Germinal center (tissue), 1 donor: ENCODE results near the gene TUT4.

Experiments
- DNase-seq: peaks from one replicate; pipeline ENCODE4 v3.0.0; 2012; ENCODE audit warnings: mixed read lengths, low spot score

The TUT4 gene

DNA sequence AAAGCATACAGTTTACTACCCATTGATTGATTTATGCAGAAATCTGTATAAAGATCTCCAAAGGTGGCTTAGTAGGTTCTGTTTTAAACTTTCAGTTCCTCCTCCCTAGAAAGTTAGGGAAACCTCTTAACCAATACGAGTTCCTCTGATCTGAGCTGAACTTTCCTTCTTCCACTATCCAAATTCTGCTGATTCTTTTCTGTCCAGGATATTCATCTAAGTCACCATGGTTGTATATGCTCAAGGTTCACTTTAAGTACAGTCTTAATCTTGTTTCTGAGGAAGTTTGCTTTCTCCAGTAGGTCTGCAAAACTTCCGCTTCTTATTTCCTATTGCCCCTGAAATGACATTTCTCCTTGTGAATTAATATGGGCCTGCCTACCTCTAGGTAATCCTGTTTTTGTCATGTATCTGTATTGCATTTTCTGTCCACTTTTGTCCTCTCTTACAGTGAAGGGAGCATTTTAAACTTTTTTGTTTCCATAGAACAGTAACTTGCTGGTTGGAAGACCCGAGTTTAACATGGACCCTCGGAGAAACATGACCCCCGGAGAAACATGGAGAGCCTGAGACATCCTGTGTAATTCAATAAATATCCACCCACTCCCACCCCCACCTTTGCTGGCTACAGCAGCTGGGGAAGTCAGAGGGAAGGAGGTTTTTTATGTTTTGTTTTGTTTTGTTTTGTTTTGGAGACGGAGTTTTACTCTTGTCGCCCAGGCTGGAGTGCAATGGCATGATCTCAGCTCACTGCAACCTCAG, 16.7 kb upstream of the TUT4 start:
- DNase-seq: no peak

DNA sequence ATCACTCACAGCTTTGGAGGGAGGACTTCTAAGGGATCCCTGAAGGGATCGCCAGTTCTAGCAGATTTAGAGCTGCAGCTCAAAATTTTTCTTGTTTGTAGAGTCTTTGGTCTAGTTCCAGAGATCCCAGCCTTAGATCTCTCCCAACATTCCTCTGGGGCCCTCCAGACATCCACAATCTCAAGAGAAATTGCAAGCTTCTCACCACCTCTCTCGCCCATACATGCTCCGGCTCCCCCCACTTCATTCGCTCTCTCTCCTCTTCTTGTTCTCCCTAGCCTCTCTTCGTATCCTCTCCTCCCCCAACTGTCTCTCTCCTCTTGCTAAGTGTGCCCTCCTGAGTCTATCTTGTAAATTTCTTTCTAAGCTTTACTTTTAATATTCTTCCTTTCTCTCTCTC, 15.1 kb upstream of the TUT4 start:
- no peak for DNase-seq

DNA sequence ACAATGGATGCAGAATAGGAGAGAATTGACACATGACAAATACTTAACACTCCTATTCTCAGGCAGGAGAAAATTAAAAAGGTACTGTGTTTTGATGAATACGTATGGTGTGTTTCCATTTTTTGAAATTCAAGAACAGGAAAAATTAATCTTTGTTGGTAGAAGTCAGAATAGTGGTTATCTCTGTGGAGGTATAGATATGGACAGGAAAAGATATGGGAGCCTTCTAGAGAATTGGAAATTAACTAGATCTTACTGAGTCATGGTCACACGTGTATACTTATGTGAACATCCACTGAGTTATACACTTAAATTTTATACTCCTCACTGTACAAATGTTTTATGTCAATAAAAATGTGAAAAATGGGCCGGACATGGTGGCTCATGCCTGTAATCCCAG, 9.9 kb upstream of the TUT4 start:
- no peak for DNase-seq

DNA sequence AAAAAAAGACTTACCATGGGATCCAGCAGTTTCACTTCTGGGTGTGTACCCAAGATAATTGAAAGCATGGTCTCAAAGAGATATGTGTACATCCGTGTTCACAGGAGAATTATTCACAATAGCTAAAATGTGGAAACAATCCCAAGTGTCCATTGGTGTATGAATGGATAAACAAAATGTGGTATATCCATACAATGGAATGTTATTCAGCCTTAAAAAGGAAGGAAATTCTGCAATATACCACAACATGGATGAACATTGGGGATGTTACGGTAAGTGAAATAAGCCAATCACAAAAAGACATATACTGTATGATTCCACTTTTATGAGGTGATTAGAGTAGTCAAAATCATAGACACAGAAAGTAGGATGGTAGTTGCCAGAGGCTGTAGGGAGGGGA, 7.0 kb upstream of the TUT4 start:
- no peak for DNase-seq

DNA sequence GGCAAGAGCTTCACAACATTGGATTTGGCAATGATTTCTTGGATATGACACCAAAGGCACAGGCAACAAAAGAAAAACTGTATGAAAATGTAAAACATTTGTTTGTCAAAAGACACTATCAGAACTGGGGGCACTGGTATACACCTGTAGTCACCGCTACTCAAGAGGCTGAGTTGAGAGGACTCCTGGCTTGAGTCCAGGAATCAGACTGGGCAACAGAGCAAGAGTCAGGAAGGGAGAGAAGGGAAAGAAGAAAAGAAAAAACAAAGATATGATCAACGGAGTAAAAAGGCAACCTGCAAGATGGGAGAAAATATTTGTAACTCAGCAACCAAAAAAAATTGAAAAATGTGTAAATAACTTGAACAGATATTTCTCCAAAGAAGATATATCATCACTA, 6.0 kb upstream of the TUT4 start:
- DNase-seq: no peak

DNA sequence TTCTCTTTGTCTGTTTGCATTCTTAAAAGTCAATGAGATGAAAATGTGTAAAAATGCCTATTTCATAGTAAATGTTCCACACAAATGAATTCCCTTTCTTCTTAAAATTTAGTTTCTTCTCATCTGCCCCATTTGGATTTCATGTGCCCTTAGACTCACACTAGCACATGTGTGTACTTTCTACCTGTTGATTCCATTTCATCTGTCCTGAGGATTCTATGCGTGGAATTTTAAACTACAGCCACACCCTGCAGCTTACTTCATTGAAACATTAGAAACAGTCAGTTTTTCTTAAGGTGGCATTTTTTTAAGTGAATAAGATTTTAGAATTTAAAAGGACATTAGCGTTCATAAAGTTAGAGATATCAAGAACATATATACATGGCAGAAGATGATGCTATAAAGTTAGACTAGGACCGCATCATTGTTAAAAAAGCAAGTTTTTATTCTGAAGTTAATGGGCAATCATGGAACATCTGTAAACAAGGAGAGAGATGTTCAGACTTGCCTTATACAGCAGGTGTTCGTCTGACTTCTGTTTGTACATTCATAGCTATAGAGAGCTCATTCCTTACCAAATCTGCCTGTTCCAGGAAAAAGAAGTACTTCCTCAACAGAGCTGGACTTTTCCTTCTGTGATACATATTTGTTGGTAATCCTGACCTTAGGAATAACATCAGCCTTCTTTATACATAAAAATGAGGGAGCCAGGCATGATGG, 3.9 kb upstream of the TUT4 start:
- DNase-seq: no peak

DNA sequence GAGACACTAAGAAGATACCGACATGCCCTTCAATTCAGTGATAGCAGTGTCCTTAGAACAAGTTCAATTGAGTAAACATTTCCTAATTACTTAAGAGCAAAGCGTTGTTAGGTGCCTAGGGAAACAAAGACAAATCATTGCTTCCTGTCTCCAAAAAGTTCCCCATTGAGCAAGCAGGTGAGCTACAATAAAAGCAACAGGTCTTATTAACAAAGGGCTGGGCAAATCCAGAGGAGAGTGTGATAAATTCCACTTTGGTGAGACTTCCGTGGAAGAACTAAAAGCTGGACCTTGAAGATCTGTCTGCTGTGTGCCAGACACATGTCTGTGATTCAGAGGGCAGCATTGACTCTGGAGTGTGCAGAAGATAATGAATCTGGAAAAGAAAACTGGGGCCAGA, 1.9 kb upstream of the TUT4 start:
- no peak for DNase-seq

DNA sequence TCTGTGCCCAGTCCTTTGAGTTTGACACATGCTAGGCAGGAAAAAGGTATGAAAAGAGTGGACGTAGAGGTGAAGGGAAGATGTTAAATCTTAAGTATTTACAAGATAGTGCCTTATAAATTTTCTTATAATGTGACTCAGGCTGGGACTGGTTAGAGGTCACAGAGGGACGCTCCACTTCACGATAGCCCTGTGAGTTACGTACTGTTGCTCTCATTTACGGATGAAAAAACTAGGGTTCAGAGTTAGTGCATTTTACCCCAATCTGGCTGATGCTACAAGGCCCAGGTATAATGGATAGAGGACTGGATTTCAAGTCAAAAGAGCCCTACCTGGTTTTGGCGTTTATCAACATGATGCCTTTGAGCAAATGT, 1.4 kb upstream of the TUT4 start:
- no peak for DNase-seq

DNA sequence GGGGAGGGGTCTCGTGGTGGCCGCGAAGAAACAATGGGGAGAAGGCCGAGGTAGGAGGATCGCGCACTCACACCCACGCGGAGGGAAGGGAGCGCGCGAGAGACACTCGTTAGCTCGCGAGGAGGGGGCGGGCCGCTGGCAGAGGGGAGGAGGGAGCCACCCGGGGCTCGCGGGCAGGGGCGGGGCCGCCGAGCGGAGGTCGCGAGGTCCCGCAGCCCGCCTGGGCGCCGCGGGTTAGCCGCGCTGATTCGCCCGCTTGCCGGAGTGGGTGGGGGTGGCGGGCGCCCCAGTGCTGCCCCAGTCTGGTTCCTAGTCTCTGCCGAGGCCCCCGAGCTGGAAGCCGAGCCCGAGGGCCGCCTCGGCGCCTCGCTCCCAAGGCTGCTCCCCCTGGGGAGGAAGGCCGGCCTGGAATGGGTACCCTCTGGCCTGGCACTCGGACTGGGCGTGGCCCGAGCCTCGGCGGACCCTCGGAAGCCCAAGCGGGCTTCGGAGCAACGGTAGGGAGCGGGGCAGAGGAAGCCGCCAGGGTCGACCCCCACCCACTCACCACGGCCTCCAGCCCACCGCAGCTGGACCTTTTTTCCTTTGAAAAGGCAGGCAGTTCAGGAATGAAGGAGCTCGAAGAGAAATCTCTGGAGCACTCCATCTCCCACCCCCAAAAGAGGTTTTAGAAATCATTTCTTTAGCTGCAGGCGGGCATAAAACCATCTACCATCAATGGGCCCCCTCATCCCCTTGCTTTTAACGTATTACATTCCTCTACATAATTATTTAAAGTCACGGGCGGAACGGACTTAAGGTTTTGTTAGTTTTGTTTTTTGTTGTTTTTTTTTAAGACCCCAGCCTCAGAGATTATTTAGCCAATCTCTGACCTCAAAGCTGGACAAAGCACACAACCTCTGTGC, 722 bp upstream of the TUT4 start:
- DNase-seq: peak; percentile 89

DNA sequence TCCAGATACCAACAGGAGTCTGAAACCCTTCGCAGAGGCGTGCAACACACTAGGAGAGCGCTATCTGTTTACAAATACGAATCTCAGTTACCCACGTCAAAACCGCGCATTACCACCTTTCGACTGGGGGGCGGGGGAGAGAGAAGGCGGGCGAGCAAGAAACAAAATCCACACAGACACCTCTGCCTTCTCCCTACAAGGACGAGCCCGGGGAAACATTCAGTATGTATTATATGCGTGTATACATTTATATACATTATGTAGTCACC, 722 bp downstream of the TUT4 start:
- DNase-seq: peak; percentile 47

DNA sequence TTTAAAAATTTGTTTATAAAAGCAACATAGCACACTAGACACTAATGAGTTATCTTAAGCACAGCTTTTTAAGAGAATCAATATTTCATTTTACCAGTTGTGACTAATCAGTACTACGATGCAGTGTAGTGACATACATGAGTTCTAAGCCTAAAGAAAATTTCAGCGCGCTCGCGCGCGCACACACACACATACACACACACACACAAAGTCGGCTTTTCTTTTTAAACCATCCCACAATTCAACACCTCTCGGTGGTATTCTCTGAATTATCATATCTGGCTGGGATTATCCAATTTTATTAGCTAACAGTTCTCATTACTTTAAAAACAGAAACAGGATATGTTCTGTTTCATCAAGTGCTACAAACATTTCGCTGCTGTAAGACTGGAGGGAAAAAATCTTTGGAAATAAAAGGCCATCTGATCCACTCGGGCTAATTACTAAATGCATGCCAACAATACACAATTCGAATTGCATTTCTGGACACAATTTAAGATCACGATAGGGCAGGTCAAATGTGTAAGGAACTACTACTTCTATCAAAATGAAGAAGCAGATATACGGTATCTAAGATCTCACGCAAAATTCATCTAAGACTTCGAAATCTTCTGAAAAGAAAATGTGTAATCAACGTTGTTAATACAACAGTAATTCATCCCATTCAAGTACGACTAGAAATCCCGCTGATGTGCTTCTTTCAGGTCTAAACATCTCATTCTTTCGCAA, 1.2 kb downstream of the TUT4 start:
- DNase-seq: no peak

DNA sequence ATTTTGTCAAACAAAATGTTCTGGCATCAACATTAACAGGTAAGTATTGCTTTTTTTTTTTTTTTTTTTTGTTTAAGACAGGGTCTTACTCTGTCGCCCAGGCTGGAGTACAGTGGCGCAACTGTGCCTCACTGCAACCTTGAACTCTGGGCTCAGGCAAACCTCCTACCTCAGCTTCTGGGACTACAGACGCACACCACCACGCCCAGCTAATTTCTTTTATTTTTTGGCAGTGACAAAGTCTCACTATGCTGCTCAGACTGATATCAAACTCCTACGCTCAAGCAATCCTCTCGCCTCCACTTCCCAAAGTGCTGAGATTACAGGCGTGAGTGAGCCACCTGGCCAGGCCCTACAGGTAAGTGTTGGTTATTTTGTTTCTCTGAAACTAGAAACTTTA, 2.4 kb downstream of the TUT4 start:
- DNase-seq: no peak

DNA sequence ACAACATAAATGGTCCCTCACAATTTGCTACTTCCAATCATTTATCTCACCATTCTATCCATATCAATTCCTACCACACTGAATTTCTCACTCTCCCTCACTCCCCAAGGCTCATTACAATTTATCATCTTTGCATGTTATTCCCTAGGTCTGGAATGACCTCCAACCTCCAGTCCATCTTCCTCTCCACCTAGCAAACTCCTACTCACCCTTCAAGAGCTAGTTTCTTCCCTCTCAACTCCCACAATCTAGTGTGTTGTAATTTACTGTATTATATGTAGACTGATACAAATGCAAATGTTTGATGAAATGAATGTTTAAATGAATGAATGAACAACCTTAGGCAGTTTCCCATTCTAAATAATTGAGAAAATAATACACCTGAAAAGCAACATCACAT, 3.6 kb downstream of the TUT4 start:
- no peak for DNase-seq

DNA sequence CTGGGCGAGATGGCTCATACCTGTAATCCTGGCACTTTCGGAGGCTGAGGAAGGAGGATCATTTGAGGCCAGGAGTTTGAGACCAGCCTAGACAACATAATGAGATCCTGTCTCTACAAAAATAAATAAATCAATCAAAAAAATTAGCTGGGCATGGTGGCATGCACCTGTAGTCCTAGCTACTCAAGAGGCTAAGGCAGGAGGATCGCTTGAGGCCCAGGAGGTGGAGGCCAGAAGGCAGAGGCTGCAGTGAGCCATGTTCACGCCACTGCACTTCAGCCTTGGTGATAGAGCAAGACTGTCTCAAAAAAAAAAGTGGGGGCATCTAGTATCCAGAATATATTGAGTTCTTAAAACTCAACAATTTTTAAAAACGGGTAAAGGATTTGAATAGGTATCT, 6.0 kb downstream of the TUT4 start:
- no peak for DNase-seq

DNA sequence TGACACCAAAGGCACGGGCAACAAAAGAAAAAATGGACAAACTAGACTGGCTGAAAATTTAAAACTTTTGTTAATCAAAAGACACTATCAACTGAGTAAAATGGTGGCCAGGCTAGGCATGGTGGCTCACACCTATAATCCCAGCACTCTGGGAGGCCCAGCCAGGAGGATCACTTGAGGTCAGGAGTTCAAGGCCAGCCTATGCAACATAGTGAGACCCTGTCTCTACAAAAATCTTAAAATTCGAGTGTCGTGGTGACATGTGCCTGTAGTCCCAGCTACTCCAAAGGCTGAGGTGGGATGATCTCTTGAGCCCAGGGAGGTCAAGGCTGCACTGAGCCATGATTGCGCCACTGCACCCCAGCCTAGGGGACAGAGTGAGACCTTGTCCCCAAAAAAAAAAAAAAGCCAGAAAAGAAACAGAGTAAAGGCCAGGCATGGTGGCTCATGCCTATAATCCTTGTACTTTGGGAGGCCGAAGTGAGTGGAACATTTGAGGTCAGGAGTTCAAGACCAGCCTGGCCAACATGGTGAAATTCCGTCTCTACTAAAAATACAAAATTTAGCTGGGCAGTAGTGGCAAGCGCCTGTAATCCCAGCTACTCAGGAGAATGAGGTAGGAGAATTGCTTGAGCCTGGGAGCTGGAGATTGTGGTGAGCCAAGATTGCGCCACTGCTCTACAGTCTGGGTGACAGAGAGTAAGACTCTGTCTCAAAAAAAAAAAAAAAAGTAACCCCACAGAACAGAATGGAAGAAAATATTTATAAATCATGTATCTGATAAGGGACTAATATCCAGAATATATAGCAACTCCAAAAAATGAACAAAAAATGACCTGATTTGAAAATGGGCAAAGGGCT, 8.0 kb downstream of the TUT4 start:
- no peak for DNase-seq

DNA sequence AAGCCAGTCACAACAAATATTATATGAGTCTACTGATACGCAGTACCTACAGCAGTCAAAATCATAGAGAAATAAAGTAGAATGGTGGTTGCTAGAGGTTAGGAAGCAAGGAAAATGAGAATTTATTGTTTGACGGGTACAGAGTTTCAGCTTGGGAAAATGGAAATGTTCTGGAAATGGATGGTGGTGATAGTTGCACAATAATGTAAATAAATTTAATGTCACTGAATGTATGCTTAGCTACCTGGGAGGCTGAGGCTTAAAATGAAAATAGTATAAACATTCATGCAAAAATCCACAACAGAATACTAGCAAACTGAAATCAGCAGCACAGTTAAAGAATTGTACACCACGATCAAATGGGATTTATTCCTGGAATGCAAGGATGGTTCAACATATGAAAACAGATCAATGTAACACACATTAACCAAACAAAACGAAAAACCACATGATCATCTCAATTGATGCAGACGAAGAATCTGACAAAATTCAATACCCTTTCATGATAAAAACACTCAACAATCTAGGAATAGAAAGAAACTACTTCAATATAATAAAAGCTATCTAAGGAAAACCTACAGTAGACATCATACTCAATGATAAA, 10.7 kb downstream of the TUT4 start:
- no peak for DNase-seq

DNA sequence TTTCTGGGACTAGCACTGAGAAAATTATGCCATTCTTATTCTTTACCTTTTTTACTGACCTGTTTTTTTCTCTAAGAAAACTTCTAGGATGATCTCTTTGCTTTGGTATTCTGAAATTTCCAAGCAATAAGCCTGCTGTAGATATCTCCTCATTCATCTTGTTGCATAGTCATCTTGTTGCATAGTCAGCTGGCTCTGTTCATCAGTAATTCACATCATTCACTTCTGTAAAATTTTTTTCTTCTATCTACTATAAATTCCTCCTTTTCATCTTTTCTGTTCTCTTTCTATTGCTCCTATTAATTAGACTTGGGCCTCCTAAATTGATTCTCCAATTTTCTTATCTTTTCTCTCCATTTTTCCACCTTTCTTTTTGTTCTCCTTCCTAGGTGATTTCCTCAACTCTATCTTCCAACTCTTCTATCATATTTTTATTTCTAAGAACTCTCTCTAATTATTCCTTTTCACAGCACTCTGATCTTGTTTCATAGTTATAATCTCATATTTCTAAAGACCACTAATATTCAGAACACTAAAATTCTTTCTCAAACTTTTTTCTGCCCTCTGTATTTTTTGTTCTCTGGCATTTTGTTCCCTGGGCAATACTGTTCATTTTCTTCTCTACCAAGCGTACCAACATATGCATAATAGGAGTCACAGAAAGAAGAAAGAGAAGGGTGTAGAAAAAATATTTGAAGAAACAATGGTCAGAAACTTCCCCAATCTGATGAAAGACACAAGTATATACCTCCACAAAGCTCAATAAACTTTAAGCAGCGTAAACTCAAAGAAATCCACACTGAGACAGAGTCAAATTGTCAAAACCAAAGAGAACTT, 17.7 kb downstream of the TUT4 start:
- no peak for DNase-seq

DNA sequence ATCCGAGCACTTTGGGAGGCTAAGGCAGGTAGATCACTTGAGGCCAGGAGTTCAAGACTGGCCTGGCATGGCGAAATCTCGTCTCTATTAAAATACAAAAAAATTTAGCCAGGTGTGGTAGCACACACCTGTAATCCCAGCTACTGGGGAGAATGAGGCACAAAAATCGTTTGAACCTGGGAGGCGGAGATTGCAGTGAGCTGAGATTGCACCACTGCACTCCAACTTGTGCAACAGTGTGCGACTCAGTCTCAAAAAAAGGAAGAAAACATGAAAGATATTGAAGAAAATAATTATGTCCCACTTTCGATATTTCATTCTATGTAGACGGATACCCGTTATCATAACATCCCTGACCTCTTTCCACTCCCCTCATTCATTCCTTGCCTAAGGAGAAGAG, 19.2 kb downstream of the TUT4 start:
- DNase-seq: no peak

DNA sequence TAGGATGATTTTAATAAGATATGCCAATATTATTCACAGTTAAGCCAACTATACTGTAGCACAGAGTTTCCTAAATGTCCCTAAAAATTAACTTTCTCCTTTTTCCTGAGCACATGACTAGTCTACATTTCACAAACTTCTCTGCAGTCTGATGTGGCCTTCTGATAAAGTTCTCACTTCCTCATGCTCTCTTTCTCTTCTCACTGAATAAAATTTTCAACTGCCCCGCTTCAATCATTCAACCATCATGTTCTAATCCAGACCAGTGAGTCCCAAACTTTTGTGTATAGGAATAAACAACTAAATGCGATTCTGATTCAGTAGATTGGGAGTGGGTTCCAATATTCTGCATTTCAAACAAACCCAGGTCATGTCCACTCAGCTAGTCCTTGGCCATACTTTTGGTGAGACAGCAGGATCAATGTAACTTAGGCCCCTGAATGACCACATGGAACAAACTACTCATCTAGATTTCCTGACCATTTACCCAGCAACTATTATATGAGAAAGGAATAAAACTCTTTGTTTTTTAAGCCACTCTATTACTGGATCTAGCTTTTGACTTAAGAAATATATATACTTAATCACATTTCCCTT, 20.1 kb downstream of the TUT4 start:
- DNase-seq: no peak

DNA sequence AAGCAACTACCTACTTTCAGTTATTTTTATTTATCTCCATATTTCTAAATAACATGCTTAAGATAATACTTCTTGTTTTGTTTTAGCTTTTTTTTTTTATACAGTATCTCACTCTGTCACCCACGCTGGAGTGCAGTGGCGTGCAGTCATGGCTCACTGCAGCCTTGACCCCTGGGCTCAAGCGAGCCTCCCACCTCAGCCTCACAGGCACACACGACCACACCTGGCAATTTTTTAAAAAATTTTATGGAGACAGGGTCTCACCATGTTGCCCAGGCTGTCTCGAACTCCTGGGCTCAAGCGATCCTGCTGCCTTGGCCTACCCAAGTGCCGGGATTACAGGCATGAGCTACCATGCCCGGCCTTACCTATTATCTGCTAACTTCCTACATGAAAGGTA, 20.6 kb downstream of the TUT4 start:
- no peak for DNase-seq
